RWPE1 (cell line): Measurements from ENCODE around the gene LRRN2.
"Not testable (repeated sequence)": the region's sequence is repeated elsewhere in the genome, so short reads cannot be mapped to it uniquely, and the experiment has no call there.

Experiments used
- CTCF ChIA-PET: fragments of 350-600 bp; sonication (Branson Sonifier 250); formaldehyde crosslinking; extraction: SDS; loops from one replicate; lab custom pipeline; 2021; lab: Yijun Ruan, JAX
- POLR2A ChIA-PET: fragments of 400-600 bp; formaldehyde crosslinking; extraction: SDS; loops from one replicate; lab custom pipeline; 2020; ENCODE audit warnings: antibody characterized with exemption; ENCODE audit not compliant: low non-redundant PET; lab: Yijun Ruan, JAX
- DNase-seq: peaks from one replicate; pipeline ENCODE4 v3.0.0; 2012; ENCODE audit warnings: low spot score
- H3K27ac ChIP-seq: fragments of 450-650 bp; 2 replicates; pipeline ENCODE4 v1.5.1; 2017
- TF ChIP-seq, protein P1 (sequence below): fragments of 450-650 bp; conservative IDR thresholded peaks from 2 replicates; pipeline ENCODE4 v1.5.1; 2017; ENCODE audit warnings: low read depth, mild to moderate bottlenecking

Gene LRRN2

DNA sequence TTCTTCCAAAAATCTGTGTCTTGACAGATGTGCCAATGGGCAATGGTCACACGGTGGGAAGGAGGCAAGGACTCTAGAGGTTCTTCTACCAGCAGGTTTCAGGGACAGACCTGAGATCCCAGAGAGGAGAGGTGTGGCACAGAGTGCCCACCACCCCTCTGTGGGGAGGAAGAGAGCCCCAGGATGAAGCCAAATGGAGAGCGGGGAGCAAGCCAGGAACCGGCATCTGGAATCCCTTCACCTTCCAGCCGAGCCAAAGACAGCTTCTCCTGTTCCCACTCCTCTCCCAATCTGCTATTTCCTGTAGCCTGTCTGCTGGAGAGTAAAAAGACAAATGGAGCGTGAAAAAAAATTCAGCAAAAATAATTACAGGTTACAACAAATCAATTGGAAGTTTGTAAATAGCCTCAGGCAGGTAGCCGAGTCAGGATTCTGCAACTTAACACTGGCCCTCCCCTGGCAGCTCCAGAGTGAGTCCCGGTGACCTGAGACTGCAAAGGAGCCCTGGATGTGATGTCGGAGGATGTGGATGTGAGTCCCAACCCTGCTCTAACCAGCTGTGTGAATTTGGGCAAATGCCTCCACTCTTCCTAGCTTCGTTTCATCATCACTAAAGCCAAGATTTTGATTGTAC lies 45.4 kb upstream of the LRRN2 start:
- DNase-seq: peak; percentile 79
- TF ChIP-seq, protein P1, sequence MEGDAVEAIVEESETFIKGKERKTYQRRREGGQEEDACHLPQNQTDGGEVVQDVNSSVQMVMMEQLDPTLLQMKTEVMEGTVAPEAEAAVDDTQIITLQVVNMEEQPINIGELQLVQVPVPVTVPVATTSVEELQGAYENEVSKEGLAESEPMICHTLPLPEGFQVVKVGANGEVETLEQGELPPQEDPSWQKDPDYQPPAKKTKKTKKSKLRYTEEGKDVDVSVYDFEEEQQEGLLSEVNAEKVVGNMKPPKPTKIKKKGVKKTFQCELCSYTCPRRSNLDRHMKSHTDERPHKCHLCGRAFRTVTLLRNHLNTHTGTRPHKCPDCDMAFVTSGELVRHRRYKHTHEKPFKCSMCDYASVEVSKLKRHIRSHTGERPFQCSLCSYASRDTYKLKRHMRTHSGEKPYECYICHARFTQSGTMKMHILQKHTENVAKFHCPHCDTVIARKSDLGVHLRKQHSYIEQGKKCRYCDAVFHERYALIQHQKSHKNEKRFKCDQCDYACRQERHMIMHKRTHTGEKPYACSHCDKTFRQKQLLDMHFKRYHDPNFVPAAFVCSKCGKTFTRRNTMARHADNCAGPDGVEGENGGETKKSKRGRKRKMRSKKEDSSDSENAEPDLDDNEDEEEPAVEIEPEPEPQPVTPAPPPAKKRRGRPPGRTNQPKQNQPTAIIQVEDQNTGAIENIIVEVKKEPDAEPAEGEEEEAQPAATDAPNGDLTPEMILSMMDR: no peak
- ChIA-PET POLR2A (no interaction called here), CTCF (interaction anchor here (0.7 to 2.8 kb wide), 4 partner anchors 12 to 151 kb away, joined by 4 to 21 read pairs (median 6); no protein-coding TSS in a partner anchor)
- H3K27ac ChIP-seq: no peak overlapping the region

DNA sequence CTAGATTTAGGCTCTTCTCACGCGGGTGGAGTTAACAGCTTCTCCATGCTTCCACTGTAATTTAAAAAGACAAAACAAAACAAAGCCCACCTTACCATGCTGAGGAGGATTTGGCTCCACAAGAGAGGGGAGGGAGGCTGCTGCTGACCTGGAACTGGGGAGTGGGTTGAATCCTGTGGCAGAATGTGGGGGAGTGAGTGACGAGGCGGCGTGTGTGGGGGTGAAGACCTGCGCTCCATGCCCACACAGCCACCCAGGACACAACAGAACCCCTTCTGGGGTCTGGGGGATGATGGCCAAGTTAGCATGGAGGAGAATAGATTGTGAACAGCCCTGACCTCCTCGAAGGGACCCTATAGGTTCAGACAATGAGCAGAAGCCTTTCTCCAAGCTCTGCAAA lies 44.0 kb upstream of the LRRN2 start:
- H3K27ac ChIP-seq: no peak overlapping the region
- ChIA-PET POLR2A (no interaction called here), CTCF (interaction anchor here (2.9 kb wide), 1 partner anchor 17 kb away, joined by 15 read pairs; no protein-coding TSS in a partner anchor)
- TF ChIP-seq, protein P1: no peak
- DNase-seq: no peak

DNA sequence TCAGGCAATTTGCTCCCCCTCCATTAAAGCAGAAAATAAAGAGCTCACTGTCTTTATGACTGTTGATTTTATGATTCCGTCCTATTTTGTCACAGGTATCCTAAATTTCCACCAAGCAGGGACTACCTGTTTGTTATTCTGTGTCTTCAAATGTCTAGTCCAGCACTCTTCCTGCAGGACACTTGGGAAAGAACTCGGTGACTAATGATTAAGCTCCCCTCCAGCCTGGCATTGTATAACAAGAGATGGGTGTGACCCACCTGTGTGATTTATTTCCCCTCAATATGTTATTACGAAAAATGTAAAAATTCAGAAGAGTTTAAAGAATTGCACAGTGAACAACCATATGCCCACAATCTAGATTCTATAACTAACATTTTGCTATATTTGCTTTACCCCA lies 42.9 kb upstream of the LRRN2 start:
- CTCF ChIA-PET: interaction anchor here (0.6 to 2.9 kb wide), 2 partner anchors 18 to 156 kb away, joined by 4 to 15 read pairs; no protein-coding TSS in a partner anchor
- H3K27ac ChIP-seq: no peak overlapping the region

DNA sequence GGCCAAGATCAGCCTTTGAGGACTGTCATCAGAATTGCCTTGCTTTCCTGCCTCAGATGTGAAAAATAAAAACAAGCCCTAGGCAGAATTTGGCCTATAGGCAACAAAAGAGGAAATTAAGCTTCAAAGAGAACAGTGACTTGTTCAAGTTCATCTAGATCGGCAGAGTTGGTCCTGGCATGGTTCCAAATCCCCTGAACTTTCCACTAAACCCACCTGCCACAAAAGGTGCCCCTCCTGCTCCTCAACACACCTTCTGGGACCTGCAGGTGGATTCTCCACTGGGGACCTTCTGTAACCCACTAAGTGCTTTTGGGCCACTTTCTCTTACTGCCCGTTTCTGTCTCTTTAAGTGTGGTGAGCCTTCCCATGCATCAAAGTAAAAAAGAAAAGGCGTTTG lies 42.5 kb upstream of the LRRN2 start:
- no peak overlapping the region for H3K27ac ChIP-seq
- ChIA-PET POLR2A (no interaction called here), CTCF (interaction anchor here (0.6 to 2.9 kb wide), 2 partner anchors 19 to 156 kb away, joined by 4 to 15 read pairs; no protein-coding TSS in a partner anchor)
- TF ChIP-seq, protein P1: no peak
- no peak for DNase-seq

More for the DNA sequence above, 42.9 kb upstream of the LRRN2 start:
- DNase-seq: peak; percentile 70
- TF ChIP-seq, protein P1: no peak
- POLR2A ChIA-PET: no interaction called here

DNA sequence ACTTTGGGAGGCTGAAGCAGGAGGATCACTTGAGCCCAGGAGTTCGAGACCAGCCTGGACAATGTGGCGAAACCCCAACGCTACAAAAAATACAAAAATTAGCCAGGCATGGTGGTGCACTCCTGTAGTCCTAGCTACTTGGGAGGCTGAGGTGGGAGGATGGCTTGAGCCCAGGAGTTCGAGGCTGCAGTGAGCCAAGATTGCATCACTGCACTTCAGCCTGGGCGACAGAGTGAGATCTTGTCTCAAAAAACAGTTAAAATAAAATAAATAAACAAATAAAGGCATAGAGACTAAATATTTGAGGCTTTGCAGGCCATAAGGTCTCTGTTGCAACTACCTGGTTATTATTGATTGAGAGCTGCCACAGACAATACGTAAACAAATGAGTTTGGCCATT lies 41.9 kb upstream of the LRRN2 start:
- CTCF ChIA-PET: interaction anchor here (2.9 kb wide), 1 partner anchor 19 kb away, joined by 15 read pairs; no protein-coding TSS in a partner anchor
- DNase-seq, H3K27ac ChIP-seq, POLR2A ChIA-PET: not testable (repeated sequence)

DNA sequence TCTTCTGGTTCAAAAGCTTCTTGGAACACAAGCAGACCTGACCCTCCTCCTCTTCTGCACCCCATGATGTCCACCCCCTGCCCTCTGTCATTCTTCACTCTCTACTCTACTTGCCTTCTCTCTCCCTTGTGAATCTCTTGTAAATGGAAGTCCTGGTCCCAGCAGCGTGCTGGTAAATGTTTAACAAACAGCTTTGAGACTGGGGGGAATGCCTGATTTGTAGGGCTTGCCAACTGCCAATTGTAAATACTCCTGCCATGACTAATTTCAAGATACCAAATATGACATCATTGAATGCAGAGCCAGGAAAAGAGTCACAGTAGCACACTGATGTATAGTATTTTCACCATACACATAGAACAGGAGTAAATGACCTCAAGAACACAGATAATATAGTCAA lies 40.9 kb upstream of the LRRN2 start:
- no peak overlapping the region for H3K27ac ChIP-seq
- ChIA-PET CTCF (interaction anchor here (0.5 kb wide), 1 partner anchor 158 kb away, joined by 3 read pairs; no protein-coding TSS in a partner anchor), POLR2A (interaction anchor here (0.6 kb wide), 1 partner anchor 198 kb away, joined by 5 read pairs; no protein-coding TSS in a partner anchor)
- peak; percentile 91 for DNase-seq
- TF ChIP-seq, protein P1: no peak
